A549 (cell line): Measurements from ENCODE around the gene MTPN. TPM values are rescaled to one million over a fixed set of nuclear protein-coding genes. Genes with fewer than 3 reads are reported as not detected.

Experiments
- ATAC-seq, 2 experiments: fragments of 200-7000 bp in 1 of 2; fragments of >200 bp in 1 of 2; cut with Nextera tagmentation in 1 of 2; cut with Tn5 transposase in 1 of 2; 3 replicates each; pipeline versions ENCODE4 v1.8.0 to v1.9.1; 2018 to 2020; ENCODE audit warnings: mild to moderate bottlenecking in 1 of 2, moderate library complexity in 1 of 2
- CTCF ChIA-PET: fragments of 300-600 bp; sonication (Branson Sonifier 250); formaldehyde crosslinking; extraction: SDS; loops from one replicate; lab custom pipeline; 2021; ENCODE audit warnings: antibody characterized with exemption, inconsistent platforms; lab: Yijun Ruan, JAX
- POLR2A ChIA-PET: fragments of 350-600 bp; formaldehyde crosslinking; extraction: SDS; loops from one replicate; lab custom pipeline; 2021; ENCODE audit warnings: antibody characterized with exemption, inconsistent platforms; lab: Yijun Ruan, JAX
- DNase-seq, 2 experiments: peaks; one replicate each; pipeline versions ENCODE4 v3.0.0 to v3.0.0-alpha.2; 2011 to 2016; ENCODE audit warnings: low read depth in 1 of 2, low spot score in 1 of 2
- FAIRE-seq: peaks from 2 replicates; lab custom pipeline; 2011; peaks lifted over from hg19 to GRCh38; lab: Jason Lieb, UNC
- H3K27ac ChIP-seq, 2 experiments: fragments of >200 bp; sonication (Bioruptor Twin); formaldehyde crosslinking; 3 replicates each; pipeline ENCODE4 v1.5.1; 2016 to 2017
- H3K4me1 ChIP-seq: fragments of >200 bp; sonication (Bioruptor Twin); formaldehyde crosslinking; 3 replicates; pipeline ENCODE4 v1.6.1; 2016
- H3K4me2 ChIP-seq: fragments of >200 bp; sonication (Bioruptor Twin); formaldehyde crosslinking; 3 replicates; pipeline ENCODE4 v1.6.1; 2016
- H3K4me3 ChIP-seq: fragments of >200 bp; sonication (Bioruptor Twin); formaldehyde crosslinking; 3 replicates; pipeline ENCODE4 v1.5.1; 2016
- H3K9me3 ChIP-seq: fragments of >200 bp; sonication (Bioruptor Twin); formaldehyde crosslinking; 3 replicates; pipeline ENCODE4 v1.6.1; 2016
- CBX2 ChIP-seq: fragments of 200-600 bp; sonication (generic); IDR thresholded peaks from 2 replicates; pipeline ENCODE4 v1.6.1; 2016; ENCODE audit warnings: low read depth, mild to moderate bottlenecking, borderline replicate concordance
- CBX8 ChIP-seq: fragments of 200-600 bp; sonication (generic); IDR thresholded peaks from 2 replicates; pipeline ENCODE4 v1.6.1; 2016
- CEBPB ChIP-seq, 2 experiments: fragments of >200 bp in 1 of 2; sonication (Bioruptor Twin) in 1 of 2; formaldehyde crosslinking in 1 of 2; IDR thresholded peaks; 2 replicates each; pipeline ENCODE4 v1.6.1; 2012 to 2016
- CHD4 ChIP-seq: fragments of 200-600 bp; sonication (generic); IDR thresholded peaks from 2 replicates; pipeline ENCODE4 v1.6.1; 2016; ENCODE audit warnings: antibody characterized with exemption, mild to moderate bottlenecking, borderline replicate concordance
- EHF ChIP-seq: fragments of 250-450 bp; sonication (Bioruptor Pico); IDR thresholded peaks from 2 replicates; pipeline ENCODE4 v1.5.0; 2020; ENCODE audit warnings: mild to moderate bottlenecking
- EP300 ChIP-seq, 2 experiments: fragments of >200 bp; sonication (Bioruptor Twin); formaldehyde crosslinking; IDR thresholded peaks; 2 replicates in 1 of 2; 3 replicates in 1 of 2; pipeline ENCODE4 v1.6.1; 2016 to 2017
- ESRRA ChIP-seq: fragments of 150-350 bp; IDR thresholded peaks from 2 replicates; pipeline ENCODE4 v1.6.1; 2014; ENCODE audit warnings: mild to moderate bottlenecking, low read length, borderline replicate concordance
- FOSL2 ChIP-seq, 2 experiments: fragments of 450-650 bp in 1 of 2; fragments of >200 bp in 1 of 2; sonication (Bioruptor Twin) in 1 of 2; formaldehyde crosslinking; IDR thresholded peaks; 2 replicates each; pipeline versions ENCODE4 v1.5.0 to v1.6.1; 2016 to 2020; ENCODE audit warnings: mild to moderate bottlenecking in 1 of 2, moderate library complexity in 1 of 2
- FOXS1 ChIP-seq: fragments of 250-450 bp; sonication (Bioruptor Pico); IDR thresholded peaks from 2 replicates; pipeline ENCODE4 v1.5.0; 2020; ENCODE audit warnings: mild to moderate bottlenecking, moderate library complexity
- HES2 ChIP-seq: fragments of >200 bp; sonication (Bioruptor Twin); formaldehyde crosslinking; IDR thresholded peaks from 2 replicates; pipeline ENCODE4 v1.6.1; 2016
- HEYL ChIP-seq: fragments of 250-450 bp; sonication (Bioruptor Pico); IDR thresholded peaks from 2 replicates; pipeline ENCODE4 v1.8.0; 2021; ENCODE audit warnings: mild to moderate bottlenecking, moderate library complexity
- HOXB5 ChIP-seq: fragments of 250-450 bp; sonication (Bioruptor Pico); IDR thresholded peaks from 2 replicates; pipeline ENCODE4 v1.5.0; 2020; ENCODE audit warnings: mild to moderate bottlenecking, moderate library complexity
- KDM5A ChIP-seq: fragments of 200-600 bp; sonication (generic); IDR thresholded peaks from 2 replicates; pipeline ENCODE4 v1.6.1; 2016; ENCODE audit warnings: antibody characterized with exemption, mild to moderate bottlenecking
- MAX ChIP-seq: IDR thresholded peaks from 2 replicates; pipeline ENCODE4 v1.6.1; 2012
- MAZ ChIP-seq: fragments of 150-350 bp; IDR thresholded peaks from 2 replicates; pipeline ENCODE4 v1.6.1; 2014; ENCODE audit warnings: antibody characterized with exemption, low read depth, low read length, borderline replicate concordance
- PHF8 ChIP-seq: fragments of 200-600 bp; sonication (generic); IDR thresholded peaks from 2 replicates; pipeline ENCODE4 v1.6.1; 2016; ENCODE audit warnings: low read depth, mild to moderate bottlenecking, antibody characterized with exemption, moderate library complexity, borderline replicate concordance
- POLR2A ChIP-seq: IDR thresholded peaks from 2 replicates; pipeline ENCODE4 v1.6.1; 2012; ENCODE audit warnings: mild to moderate bottlenecking, low read length
- POLR2AphosphoS2 ChIP-seq: conservative IDR thresholded peaks from 2 replicates; pipeline ENCODE4 v1.6.1; 2012; ENCODE audit warnings: low read length, improper control_type of control experiment, inconsistent platforms
- RAD21 ChIP-seq, 2 experiments: fragments of >200 bp in 1 of 2; sonication (Bioruptor Twin) in 1 of 2; formaldehyde crosslinking in 1 of 2; IDR thresholded peaks in 1 of 2; conservative IDR thresholded peaks in 1 of 2; 2 replicates in 1 of 2; 3 replicates in 1 of 2; pipeline ENCODE4 v1.6.1; 2012 to 2018; ENCODE audit warnings: inconsistent platforms in 1 of 2
- RARB ChIP-seq: fragments of 250-450 bp; sonication (Bioruptor Pico); IDR thresholded peaks from 2 replicates; pipeline ENCODE4 v1.8.0; 2021; ENCODE audit warnings: mild to moderate bottlenecking, moderate library complexity
- RCOR1 ChIP-seq: fragments of 150-350 bp; IDR thresholded peaks from 2 replicates; pipeline ENCODE4 v1.6.1; 2014; ENCODE audit warnings: antibody characterized with exemption, low read length, low read depth
- RNF2 ChIP-seq: fragments of 200-600 bp; sonication (generic); IDR thresholded peaks from 2 replicates; pipeline ENCODE4 v1.6.1; 2016; ENCODE audit warnings: low read depth, mild to moderate bottlenecking, antibody characterized with exemption, moderate library complexity, borderline replicate concordance
- SREBF2 ChIP-seq: fragments of 450-650 bp; IDR thresholded peaks from 2 replicates; pipeline ENCODE4 v1.6.1; 2014; ENCODE audit warnings: mild to moderate bottlenecking, moderate library complexity
- TP53 ChIP-seq: fragments of 250-450 bp; sonication (Bioruptor Pico); IDR thresholded peaks from 2 replicates; pipeline ENCODE4 v1.5.0; 2021; ENCODE audit warnings: mild to moderate bottlenecking, moderate library complexity
- ZC3H11A ChIP-seq: fragments of 450-650 bp; IDR thresholded peaks from 2 replicates; pipeline ENCODE4 v1.6.1; 2014; ENCODE audit warnings: antibody characterized with exemption, mild to moderate bottlenecking
- ZFP36 ChIP-seq: fragments of 450-650 bp; IDR thresholded peaks from 2 replicates; pipeline ENCODE4 v1.6.1; 2014; ENCODE audit warnings: borderline replicate concordance; ENCODE audit not compliant: partially characterized antibody
- ZNF302 ChIP-seq: fragments of 250-450 bp; sonication (Bioruptor Pico); IDR thresholded peaks from 2 replicates; pipeline ENCODE4 v1.9.0; 2021; ENCODE audit warnings: inconsistent platforms, mild to moderate bottlenecking, moderate library complexity
- whole genome bisulfite sequencing: methylation state at CpG from one replicate; pipeline ENCODE4 v1.1.6; 2017; ENCODE audit errors: missing lambda C conversion rate; 5-methylcytosine and 5-hydroxymethylcytosine counted together
- polyA plus RNA-seq, 4 experiments: library from polyadenylated mRNA; depleted of rRNA in 3 of 4; stranded (reverse); fragments of >200 nt; fragmentation: RNase III in 1 of 4; extraction: RNeasy Plus Mini Kit Qiagen cat#74134 plus additional on column Dnase treatment in 1 of 4; gene quantifications; 2 replicates in 3 of 4; 3 replicates in 1 of 4; pipeline ENCODE4 v1.2.3, GENCODE V29; 2011 to 2017

The MTPN gene
- polyA plus RNA-seq, 2 of the 4 experiments (the other 2 are of a cell fraction) = 147 to 206 TPM

GRCh38 chr7:136018104-136018503, 40.9 kb upstream of the MTPN start:
- Histone ChIP-seq H3K9me3 (no peaks in the 10 kb centered on the region), H3K4me2 (no peak overlapping the region), H3K27ac (no peak overlapping the region), H3K4me3 (no peak overlapping the region), H3K4me1 (no peaks in the 10 kb centered on the region)
- CTCF ChIA-PET = interaction anchor here (1.3 to 2.5 kb wide), 3 partner anchors 9 to 345 kb away, joined by 4 to 15 read pairs (median 9); no protein-coding TSS in a partner anchor
- no peak for FAIRE-seq
- 25% methylated on average over 2 of the region's 2 CpGs for WGBS
- POLR2A ChIA-PET = no interaction called here
- ATAC-seq = no peak
- TF ChIP-seq POLR2A (no peak), RNF2 (no peak), EP300 (IDR thresholded peaks at IDR 0.05) (no peak)
- DNase-seq = no peak

- ChIA-PET CTCF (interaction anchor here (0.5 to 1.9 kb wide), 2 partner anchors 75 to 344 kb away, joined by 3 to 4 read pairs; no protein-coding TSS in a partner anchor), POLR2A (no interaction called here)
- TF ChIP-seq HOXB5 (CRISPR knock-in tag) = no peak
- no peak for TF ChIP-seq SREBF2
- TF ChIP-seq ZC3H11A = no peak
- TF ChIP-seq RARB (CRISPR knock-in tag) = no peak
- TF ChIP-seq EHF (CRISPR knock-in tag) = no peak
- TF ChIP-seq CBX2 = no peak
- no peak for TF ChIP-seq RAD21 (conservative IDR thresholded peaks at IDR 0.05 in 1 of 2, IDR thresholded peaks at IDR 0.05 in 1 of 2)
- Histone ChIP-seq H3K27ac (no peak overlapping the region), H3K9me3 (no peaks in the 10 kb centered on the region), H3K4me2 (no peak overlapping the region), H3K4me3 (no peak overlapping the region), H3K4me1 (no peaks in the 10 kb centered on the region)
- ATAC-seq (no peak), FAIRE-seq (no peak), DNase-seq (no peak)
- WGBS = 16% methylated on average over 5 of the region's 5 CpGs
Measured at GRCh38 chr7:136016649-136017395, 39.7 kb upstream of the MTPN start.

GRCh38 chr7:136015638-136016037, 38.5 kb upstream of the MTPN start:
- WGBS = 0% methylated on average over 1 of the region's 1 CpG
- H3K9me3 ChIP-seq = no peaks in the 10 kb centered on the region
- DNase-seq (no peak), FAIRE-seq (no peak), ATAC-seq (no peak)
- H3K4me1 ChIP-seq = no peaks in the 10 kb centered on the region
- no peak overlapping the region for H3K27ac ChIP-seq
- H3K4me3 ChIP-seq = no peak overlapping the region
- POLR2A ChIA-PET = no interaction called here
- TF ChIP-seq CHD4 (no peak), TP53 (CRISPR knock-in tag) (no peak), HEYL (CRISPR knock-in tag) (no peak), ZFP36 (no peak), FOSL2 (IDR thresholded peaks at IDR 0.05) (no peak), FOSL2 (CRISPR knock-in tag; IDR thresholded peaks at IDR 0.05) (no peak), PHF8 (no peak), CEBPB (IDR thresholded peaks at IDR 0.05) (no peak), EHF (CRISPR knock-in tag) (no peak), MAZ (no peak), HES2 (no peak), EP300 (IDR thresholded peaks at IDR 0.05) (no peak), CBX2 (no peak), KDM5A (no peak)
- TF ChIP-seq, all 56 proteins: peak for 0
- CTCF ChIA-PET = interaction anchor here (0.6 to 1.3 kb wide), 5 partner anchors 12 to 343 kb away, joined by 3 to 4 read pairs (median 3); no protein-coding TSS in a partner anchor
- no peak overlapping the region for H3K4me2 ChIP-seq

- TF ChIP-seq PHF8 (no peak), POLR2A (no peak), ZNF302 (no peak), RCOR1 (no peak), CBX8 (peak; percentile 92), MAX (no peak), RNF2 (peak; percentile 94), HOXB5 (CRISPR knock-in tag) (no peak), ZC3H11A (no peak), FOSL2 (IDR thresholded peaks at IDR 0.05) (no peak), FOSL2 (CRISPR knock-in tag; IDR thresholded peaks at IDR 0.05) (no peak), ESRRA (no peak), FOXS1 (CRISPR knock-in tag) (no peak), POLR2AphosphoS2 (no peak), HES2 (no peak)
- Histone ChIP-seq H3K4me1 (no peaks in the 10 kb centered on the region), H3K9me3 (no peaks in the 10 kb centered on the region), H3K27ac (no peak overlapping the region), H3K4me2 (no peak overlapping the region), H3K4me3 (no peak overlapping the region)
- DNase-seq (no peak), FAIRE-seq (no peak), ATAC-seq (no peak)
- 3% methylated on average over 3 of the region's 3 CpGs for WGBS
- ChIA-PET POLR2A (no interaction called here), CTCF (interaction anchor here (1.0 to 1.3 kb wide), 2 partner anchors 13 to 214 kb away, joined by 3 read pairs; no protein-coding TSS in a partner anchor)
Measured at GRCh38 chr7:136014659-136015058, 37.5 kb upstream of the MTPN start.
